22Rv1 (cell line): ENCODE measurements around the gene ZNF35.

ENCODE experiments used
- CTCF ChIP-seq: fragments of 450-650 bp; IDR thresholded peaks from 2 replicates; pipeline ENCODE4 v1.5.1; 2017; ENCODE audit warnings: mild to moderate bottlenecking
- ZFX ChIP-seq: fragments of 450-650 bp; IDR thresholded peaks from 2 replicates; pipeline ENCODE4 v1.6.1; 2017; ENCODE audit warnings: antibody characterized with exemption, borderline replicate concordance

GRCh38 chr3:44687898-44688297 lies 39.4 kb downstream of the ZNF35 start:
- TF ChIP-seq CTCF (no peak), ZFX (no peak)
